IPS DF 6.9 (cell line): ENCODE measurements around the gene CAPZB.

Source experiments
- DNase-seq: peaks from one replicate; pipeline ENCODE4 v3.0.0-alpha.2; 2013; ENCODE audit warnings: low read depth, low spot score
- H3K27ac ChIP-seq: one replicate; pipeline ENCODE4 v1.5.1; 2013; ENCODE audit warnings: low read length, control low read depth
- H3K27me3 ChIP-seq: 2 replicates; pipeline ENCODE4 v1.6.1; 2013; ENCODE audit warnings: mild to moderate bottlenecking, low read length; ENCODE audit not compliant: control insufficient read depth, insufficient read depth
- H3K36me3 ChIP-seq: 2 replicates; pipeline ENCODE4 v1.6.1; 2013; ENCODE audit warnings: low read length; ENCODE audit not compliant: control insufficient read depth, insufficient read depth
- H3K4me1 ChIP-seq: 2 replicates; pipeline ENCODE4 v1.6.1; 2013; ENCODE audit warnings: low read length; ENCODE audit not compliant: control insufficient read depth, insufficient read depth
- H3K4me3 ChIP-seq: 2 replicates; pipeline ENCODE4 v1.5.1; 2013; ENCODE audit warnings: mild to moderate bottlenecking, low read length
- H3K9me3 ChIP-seq: 2 replicates; pipeline ENCODE4 v1.6.1; 2013; ENCODE audit warnings: low read length, inconsistent platforms; ENCODE audit not compliant: control insufficient read depth, insufficient read depth
- WGBS: extraction: QIAGEN DNeasy Blood & Tissue Kit; methylation state at CpG from one replicate; pipeline ENCODE4 v1.1.7; 2013; ENCODE audit warnings: mixed read lengths, missing lambda C conversion rate; ENCODE audit not compliant: insufficient read length, insufficient coverage; 5-methylcytosine and 5-hydroxymethylcytosine counted together

Gene CAPZB

DNA sequence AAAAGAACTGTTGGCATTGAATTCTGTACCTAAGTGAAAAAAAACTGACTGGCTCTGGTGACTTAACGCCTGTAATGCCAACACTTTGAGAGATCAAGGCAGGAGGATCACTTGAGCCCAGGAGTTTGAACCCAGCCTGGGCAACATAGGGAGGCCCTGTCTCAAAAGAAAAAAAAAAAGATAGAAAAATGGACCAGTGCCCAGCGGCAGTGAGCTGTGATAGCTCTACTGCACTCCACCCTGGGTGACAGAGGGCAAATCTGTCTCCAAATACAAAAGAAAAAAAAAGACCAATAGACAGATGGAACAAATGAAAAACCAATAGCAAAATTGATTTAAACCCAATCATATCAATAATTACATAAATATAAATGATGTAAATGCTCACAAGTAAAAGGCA is 196.1 kb downstream of the CAPZB start:
- Histone ChIP-seq H3K9me3 (no peaks in the 10 kb centered on the region), H3K27ac (no peak overlapping the region), H3K4me1 (no peaks in the 10 kb centered on the region), H3K36me3 (no peaks in the 10 kb centered on the region), H3K27me3 (peaks cover 7% of the 10 kb centered on the region; the same call in 1 of the 2 replicates), H3K4me3 (no peak overlapping the region)
- DNase-seq = no peak
- no CpG with 5 or more reads among the region's 2 CpGs for WGBS
